WTC11 (cell line): ENCODE data around the gene GAS6.

Source experiments
- CTCF ChIP-seq: fragments of 200-600 bp; IDR thresholded peaks from 2 replicates; pipeline ENCODE4 v1.8.0; 2022; ENCODE audit warnings: antibody characterized with exemption
- ESRRA ChIP-seq: sonication (generic); formaldehyde crosslinking; IDR thresholded peaks from 2 replicates; pipeline ENCODE4 v1.8.1; 2022; ENCODE audit warnings: mild to moderate bottlenecking, missing genetic modification reagents, borderline replicate concordance
- PREB ChIP-seq: sonication (generic); formaldehyde crosslinking; IDR thresholded peaks from 2 replicates; pipeline ENCODE4 v1.8.1; 2022; ENCODE audit warnings: mild to moderate bottlenecking, missing genetic modification reagents, moderate library complexity, borderline replicate concordance
- SP1 ChIP-seq: sonication (generic); formaldehyde crosslinking; conservative IDR thresholded peaks from 2 replicates; pipeline ENCODE4 v1.8.1; 2022; ENCODE audit warnings: missing genetic modification reagents
- USF2 ChIP-seq: sonication (generic); formaldehyde crosslinking; IDR thresholded peaks from 2 replicates; pipeline ENCODE4 v1.8.1; 2023; ENCODE audit warnings: mild to moderate bottlenecking, missing genetic modification reagents, moderate library complexity

GRCh38 chr13:113828282-113828825, 35.5 kb downstream of the GAS6 start:
- TF ChIP-seq CTCF (no peak), USF2 (CRISPR knock-in tag) (no peak), SP1 (no peak), ESRRA (CRISPR knock-in tag) (no peak), PREB (CRISPR knock-in tag) (no peak)
